Measurements from ENCODE around the gene TBC1D1.

TBC1D1 gene

GRCh38 chr4:38023347-38024205, 132.7 kb downstream of the TBC1D1 start:
- peaks cover 4% of the 10 kb centered on the region for H3K9me3 Mint-ChIP-seq
- CTCF ChIA-PET, result no interaction called here
- DNase-seq, result no peak
- H3K36me3 Mint-ChIP-seq, result peaks cover 50% of the 10 kb centered on the region
- H3K27me3 Mint-ChIP-seq, result no peaks in the 10 kb centered on the region
- H3K4me1 Mint-ChIP-seq, result peaks cover 18% of the 10 kb centered on the region
- no peak overlapping the region for H3K27ac Mint-ChIP-seq
- no peak overlapping the region for H3K4me3 Mint-ChIP-seq

GRCh38 chr4:38024206-38024509, 133.3 kb downstream of the TBC1D1 start:
- no peak for DNase-seq
- H3K4me1 Mint-ChIP-seq, result peaks cover 18% of the 10 kb centered on the region
- peaks cover 4% of the 10 kb centered on the region for H3K9me3 Mint-ChIP-seq
- H3K27ac Mint-ChIP-seq, result no peak overlapping the region
- CTCF ChIA-PET, result no interaction called here
- peaks cover 55% of the 10 kb centered on the region for H3K36me3 Mint-ChIP-seq
- no peak overlapping the region for H3K4me3 Mint-ChIP-seq
- no peaks in the 10 kb centered on the region for H3K27me3 Mint-ChIP-seq

GRCh38 chr4:38025665-38026064, 134.8 kb downstream of the TBC1D1 start:
- H3K36me3 Mint-ChIP-seq, result peaks cover 61% of the 10 kb centered on the region
- H3K9me3 Mint-ChIP-seq, result peaks cover 4% of the 10 kb centered on the region
- peaks cover 18% of the 10 kb centered on the region for H3K4me1 Mint-ChIP-seq
- CTCF ChIA-PET, result no interaction called here
- no peak overlapping the region for H3K4me3 Mint-ChIP-seq
- H3K27ac Mint-ChIP-seq, result no peak overlapping the region
- DNase-seq, result no peak
- no peaks in the 10 kb centered on the region for H3K27me3 Mint-ChIP-seq

GRCh38 chr4:38026158-38026740, 135.4 kb downstream of the TBC1D1 start:
- Mint-ChIP-seq H3K27ac (no peak overlapping the region), H3K27me3 (no peaks in the 10 kb centered on the region), H3K36me3 (peaks cover 59% of the 10 kb centered on the region), H3K9me3 (no peaks in the 10 kb centered on the region), H3K4me3 (no peak overlapping the region), H3K4me1 (peaks cover 18% of the 10 kb centered on the region)
- CTCF ChIA-PET, result no interaction called here
- DNase-seq, result no peak

- no peaks in the 10 kb centered on the region for H3K27me3 Mint-ChIP-seq
- H3K36me3 Mint-ChIP-seq, result peaks cover 38% of the 10 kb centered on the region
- H3K9me3 Mint-ChIP-seq, result no peaks in the 10 kb centered on the region
- DNase-seq, result no peak
- peaks cover 6% of the 10 kb centered on the region for H3K4me1 Mint-ChIP-seq
- CTCF ChIA-PET, result no interaction called here
- H3K27ac Mint-ChIP-seq, result peak overlapping the region; percentile 3
- H3K4me3 Mint-ChIP-seq, result no peak overlapping the region
These were observed 139.1 kb downstream of the TBC1D1 start for GRCh38 chr4:38030023-38030422.

- CTCF ChIA-PET, result interaction anchor here (0.7 to 4.0 kb wide), 9 partner anchors 11 to 582 kb away, joined by 3 to 27 read pairs (median 3); no protein-coding TSS in a partner anchor
- H3K36me3 Mint-ChIP-seq, result peaks cover 36% of the 10 kb centered on the region
- no peaks in the 10 kb centered on the region for H3K9me3 Mint-ChIP-seq
- no peak overlapping the region for H3K4me3 Mint-ChIP-seq
- H3K4me1 Mint-ChIP-seq, result no peaks in the 10 kb centered on the region
- no peak overlapping the region for H3K27ac Mint-ChIP-seq
- DNase-seq, result peak; percentile 42
- no peaks in the 10 kb centered on the region for H3K27me3 Mint-ChIP-seq
These were observed 144.3 kb downstream of the TBC1D1 start for GRCh38 chr4:38034986-38035882.

- Mint-ChIP-seq H3K9me3 (no peaks in the 10 kb centered on the region), H3K4me1 (no peaks in the 10 kb centered on the region), H3K27me3 (no peaks in the 10 kb centered on the region), H3K4me3 (no peak overlapping the region), H3K36me3 (peaks cover 36% of the 10 kb centered on the region), H3K27ac (no peak overlapping the region)
- no peak for DNase-seq
- CTCF ChIA-PET, result interaction anchor here (0.7 to 4.0 kb wide), 6 partner anchors 16 to 654 kb away, joined by 3 to 27 read pairs (median 8); no protein-coding TSS in a partner anchor
These were observed 145.7 kb downstream of the TBC1D1 start for GRCh38 chr4:38036548-38036947.

GRCh38 chr4:38037612-38038011, 146.7 kb downstream of the TBC1D1 start:
- no peak overlapping the region for H3K4me3 Mint-ChIP-seq
- H3K27me3 Mint-ChIP-seq, result no peaks in the 10 kb centered on the region
- no peaks in the 10 kb centered on the region for H3K9me3 Mint-ChIP-seq
- H3K27ac Mint-ChIP-seq, result no peak overlapping the region
- CTCF ChIA-PET, result interaction anchor here (4.0 kb wide), 1 partner anchor 234 kb away, joined by 27 read pairs; no protein-coding TSS in a partner anchor
- peaks cover 38% of the 10 kb centered on the region for H3K36me3 Mint-ChIP-seq
- no peak for DNase-seq
- H3K4me1 Mint-ChIP-seq, result no peaks in the 10 kb centered on the region

- DNase-seq, result no peak
- Mint-ChIP-seq H3K4me3 (no peak overlapping the region), H3K36me3 (peaks cover 45% of the 10 kb centered on the region), H3K27me3 (no peaks in the 10 kb centered on the region), H3K27ac (no peak overlapping the region), H3K9me3 (no peaks in the 10 kb centered on the region), H3K4me1 (no peaks in the 10 kb centered on the region)
- CTCF ChIA-PET, result interaction anchor here (1.0 to 1.4 kb wide), 3 partner anchors 14 to 237 kb away, joined by 3 read pairs; no protein-coding TSS in a partner anchor
These were observed 149.7 kb downstream of the TBC1D1 start for GRCh38 chr4:38040619-38041018.

- no peak for DNase-seq
- Mint-ChIP-seq H3K4me3 (no peak overlapping the region), H3K9me3 (no peaks in the 10 kb centered on the region), H3K36me3 (peaks cover 40% of the 10 kb centered on the region), H3K27ac (no peak overlapping the region), H3K4me1 (no peaks in the 10 kb centered on the region), H3K27me3 (no peaks in the 10 kb centered on the region)
- CTCF ChIA-PET, result no interaction called here
These were observed 153.2 kb downstream of the TBC1D1 start for GRCh38 chr4:38044060-38044459.

GRCh38 chr4:38045289-38045988, 154.6 kb downstream of the TBC1D1 start:
- no peaks in the 10 kb centered on the region for H3K9me3 Mint-ChIP-seq
- peaks cover 47% of the 10 kb centered on the region for H3K36me3 Mint-ChIP-seq
- no peak overlapping the region for H3K4me3 Mint-ChIP-seq
- H3K4me1 Mint-ChIP-seq, result no peaks in the 10 kb centered on the region
- H3K27ac Mint-ChIP-seq, result peak overlapping the region; percentile 26
- H3K27me3 Mint-ChIP-seq, result no peaks in the 10 kb centered on the region
- CTCF ChIA-PET, result interaction anchor here (0.6 kb wide), 1 partner anchor 209 kb away, joined by 3 read pairs; no protein-coding TSS in a partner anchor
- DNase-seq, result no peak

- H3K9me3 Mint-ChIP-seq, result no peaks in the 10 kb centered on the region
- H3K4me3 Mint-ChIP-seq, result no peak overlapping the region
- H3K27me3 Mint-ChIP-seq, result no peaks in the 10 kb centered on the region
- no peak overlapping the region for H3K27ac Mint-ChIP-seq
- DNase-seq, result no peak
- CTCF ChIA-PET, result interaction anchor here (0.6 to 0.8 kb wide), 2 partner anchors 11 to 137 kb away, joined by 3 to 4 read pairs; no protein-coding TSS in a partner anchor
- H3K4me1 Mint-ChIP-seq, result no peaks in the 10 kb centered on the region
- H3K36me3 Mint-ChIP-seq, result peaks cover 48% of the 10 kb centered on the region
These were observed 156.0 kb downstream of the TBC1D1 start for GRCh38 chr4:38046727-38047489.

- no peaks in the 10 kb centered on the region for H3K27me3 Mint-ChIP-seq
- H3K36me3 Mint-ChIP-seq, result peaks cover 44% of the 10 kb centered on the region
- CTCF ChIA-PET, result no interaction called here
- DNase-seq, result no peak
- no peak overlapping the region for H3K27ac Mint-ChIP-seq
- no peaks in the 10 kb centered on the region for H3K4me1 Mint-ChIP-seq
- H3K4me3 Mint-ChIP-seq, result no peak overlapping the region
- H3K9me3 Mint-ChIP-seq, result no peaks in the 10 kb centered on the region
These were observed 158.8 kb downstream of the TBC1D1 start for GRCh38 chr4:38049545-38050170.

All from activated naive CD4-positive, alpha-beta T cell treated with anti-CD3 and anti-CD28 coated beads, Interleukin-2, amount 10 ng/mL, durations not matched to agents 7 days and 5 days (primary cell).